ENCODE data around the gene PATJ. TPM values are rescaled to one million over a fixed set of nuclear protein-coding genes. Genes with fewer than 3 reads are reported as not detected.

PATJ gene
- total RNA-seq, 1 experiment from 2014 or later, result 47.3 TPM

DNA sequence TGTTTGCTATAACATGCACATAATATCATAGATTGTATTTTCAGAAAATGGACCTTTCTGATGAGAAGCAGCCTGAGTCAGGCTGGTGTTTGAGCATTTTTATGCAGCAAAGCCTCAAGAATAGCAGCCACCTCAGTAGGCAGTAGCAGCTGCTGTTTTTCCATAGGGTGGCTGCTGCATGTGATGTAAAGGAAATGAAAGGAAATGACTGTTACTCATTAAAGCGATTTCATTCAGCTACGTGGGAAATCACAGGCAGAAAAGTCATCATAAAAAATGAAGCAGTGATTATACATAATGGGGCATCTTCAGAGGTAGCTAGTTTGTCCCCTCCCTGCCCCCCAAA lies 110.4 kb downstream of the PATJ start:
- WGBS (ENCODE audit: extremely low coverage, insufficient read length, low lambda C conversion rate), result no CpG with 5 or more reads among the region's 2 CpGs
- no peak overlapping the region for H3K27ac Mint-ChIP-seq
- Histone ChIP-seq H2BK120ac (ENCODE audit: low read depth, low read length, poor library complexity, severe bottlenecking) (no peak overlapping the region), H2BK20ac (ENCODE audit: low read depth, low read length, poor library complexity, severe bottlenecking) (no peak overlapping the region), H2AFZ (ENCODE audit: low read length) (no peak overlapping the region), H2BK15ac (ENCODE audit: low read depth, low read length) (no peak overlapping the region), H3K9me3 (ENCODE audit: control insufficient read depth, low read depth, low read length) (no peaks in the 10 kb centered on the region), H3K14ac (ENCODE audit: insufficient read depth, low read length) (no peak overlapping the region), H3K79me1 (ENCODE audit: insufficient read depth, low read depth, low read length, poor library complexity, severe bottlenecking) (no peaks in the 10 kb centered on the region), H2AK5ac (ENCODE audit: insufficient read length, low read length) (no peak overlapping the region), H3K56ac (ENCODE audit: insufficient read length, low read depth, low read length) (no peak overlapping the region), H3K18ac (ENCODE audit: insufficient read length, low read depth, low read length) (no peak overlapping the region), H4K5ac (ENCODE audit: insufficient read length, low read depth, low read length) (no peak overlapping the region), H3K9ac (ENCODE audit: extremely low read depth, insufficient read length, low read length) (no peak overlapping the region), H3K23me2 (ENCODE audit: insufficient read length, low read depth, low read length, poor library complexity, severe bottlenecking) (no peaks in the 10 kb centered on the region), H3K4me1 (ENCODE audit: insufficient read depth, low read length) (no peaks in the 10 kb centered on the region), H4K91ac (ENCODE audit: insufficient read length, low read depth, low read length) (no peak overlapping the region), H3K27me3 (ENCODE audit: insufficient read depth, low read length) (no peaks in the 10 kb centered on the region), H3K23ac (ENCODE audit: insufficient read length, low read depth, low read length) (no peak overlapping the region), H3K27ac (ENCODE audit: insufficient read length, low read depth, low read length) (no peak overlapping the region), H4K8ac (replicated peaks; ENCODE audit: insufficient read length, low read depth, low read length) (no peak overlapping the region), H3K79me2 (ENCODE audit: insufficient read depth, low read length) (no peaks in the 10 kb centered on the region), H3K4me2 (ENCODE audit: insufficient read depth, insufficient read length, low read length) (no peak overlapping the region), H4K20me1 (ENCODE audit: control insufficient read depth, insufficient read depth, insufficient read length) (no peaks in the 10 kb centered on the region), H2BK5ac (ENCODE audit: insufficient read length, low read length) (no peak overlapping the region), H3K4ac (ENCODE audit: low read depth, low read length) (no peak overlapping the region), H3T11ph (ENCODE audit: low read length) (no peak overlapping the region), H2BK12ac (ENCODE audit: insufficient read length, low read depth, low read length) (no peak overlapping the region)
- H3K36me3 Mint-ChIP-seq (ENCODE audit: insufficient read depth in 1 of 3, low read depth in 3 of 3), result peaks cover 4 to 12% (median 10%) of the 10 kb centered on the region in 3 experiments; a peak in 4 of 7 replicates
- H3K27me3 Mint-ChIP-seq (ENCODE audit: low read depth), result no peaks in the 10 kb centered on the region
- no peaks in the 10 kb centered on the region for H3K9me3 Mint-ChIP-seq
- no peak overlapping the region for H3K4me3 Mint-ChIP-seq
- H3K4me1 Mint-ChIP-seq, result peaks cover 17 to 20% of the 10 kb centered on the region in 2 experiments
- DNase-seq, result no peak
- TF ChIP-seq, protein P1, sequence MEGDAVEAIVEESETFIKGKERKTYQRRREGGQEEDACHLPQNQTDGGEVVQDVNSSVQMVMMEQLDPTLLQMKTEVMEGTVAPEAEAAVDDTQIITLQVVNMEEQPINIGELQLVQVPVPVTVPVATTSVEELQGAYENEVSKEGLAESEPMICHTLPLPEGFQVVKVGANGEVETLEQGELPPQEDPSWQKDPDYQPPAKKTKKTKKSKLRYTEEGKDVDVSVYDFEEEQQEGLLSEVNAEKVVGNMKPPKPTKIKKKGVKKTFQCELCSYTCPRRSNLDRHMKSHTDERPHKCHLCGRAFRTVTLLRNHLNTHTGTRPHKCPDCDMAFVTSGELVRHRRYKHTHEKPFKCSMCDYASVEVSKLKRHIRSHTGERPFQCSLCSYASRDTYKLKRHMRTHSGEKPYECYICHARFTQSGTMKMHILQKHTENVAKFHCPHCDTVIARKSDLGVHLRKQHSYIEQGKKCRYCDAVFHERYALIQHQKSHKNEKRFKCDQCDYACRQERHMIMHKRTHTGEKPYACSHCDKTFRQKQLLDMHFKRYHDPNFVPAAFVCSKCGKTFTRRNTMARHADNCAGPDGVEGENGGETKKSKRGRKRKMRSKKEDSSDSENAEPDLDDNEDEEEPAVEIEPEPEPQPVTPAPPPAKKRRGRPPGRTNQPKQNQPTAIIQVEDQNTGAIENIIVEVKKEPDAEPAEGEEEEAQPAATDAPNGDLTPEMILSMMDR (conservative IDR thresholded peaks at IDR 0.05), result no peak

Data from H9 (cell line).